NCI-H1930 (cell line): Measurements from ENCODE around the gene DCLK1.
"Not testable (repeated sequence)": the region's sequence is repeated elsewhere in the genome, so short reads cannot be mapped to it uniquely, and the experiment has no call there.

Experiments
- DNase-seq, 2 experiments: peaks; one replicate each; lab custom pipeline; 2025; lab: John Stamatoyannopoulos, UW

DCLK1 gene

GRCh38 chr13:36084131-36084530 is 47.1 kb downstream of the DCLK1 start:
- no peak for DNase-seq

- DNase-seq, result no peak
These were observed 48.4 kb downstream of the DCLK1 start for GRCh38 chr13:36082806-36083205.

GRCh38 chr13:36082396-36082795 is 48.8 kb downstream of the DCLK1 start:
- DNase-seq, result no peak

- no peak for DNase-seq
These were observed 55.0 kb downstream of the DCLK1 start for GRCh38 chr13:36076211-36076610.

- DNase-seq, result no peak
These were observed 56.5 kb downstream of the DCLK1 start for GRCh38 chr13:36074659-36075058.

GRCh38 chr13:36072152-36072935 is 58.8 kb downstream of the DCLK1 start:
- no peak for DNase-seq

- not testable (repeated sequence) for DNase-seq
These were observed 60.5 kb downstream of the DCLK1 start for GRCh38 chr13:36070504-36071192.

- no peak for DNase-seq
These were observed 61.3 kb downstream of the DCLK1 start for GRCh38 chr13:36069881-36070366.

GRCh38 chr13:36068991-36069390 is 62.2 kb downstream of the DCLK1 start:
- DNase-seq, result no peak

- no peak for DNase-seq
These were observed 62.6 kb downstream of the DCLK1 start for GRCh38 chr13:36068566-36068965.

GRCh38 chr13:36067746-36068381 is 63.3 kb downstream of the DCLK1 start:
- no peak for DNase-seq

- DNase-seq, result no peak
These were observed 68.9 kb downstream of the DCLK1 start for GRCh38 chr13:36062249-36062648.

- no peak for DNase-seq
These were observed 69.6 kb downstream of the DCLK1 start for GRCh38 chr13:36061621-36062020.

- DNase-seq, result no peak
These were observed 70.1 kb downstream of the DCLK1 start for GRCh38 chr13:36061054-36061453.

GRCh38 chr13:36059321-36059720 is 71.9 kb downstream of the DCLK1 start:
- no peak for DNase-seq

GRCh38 chr13:36058116-36058515 is 73.1 kb downstream of the DCLK1 start:
- DNase-seq, result no peak

- DNase-seq, result no peak
These were observed 73.6 kb downstream of the DCLK1 start for GRCh38 chr13:36057547-36057946.

GRCh38 chr13:36057041-36057440 is 74.1 kb downstream of the DCLK1 start:
- DNase-seq, result no peak

- no peak for DNase-seq
These were observed 75.8 kb downstream of the DCLK1 start for GRCh38 chr13:36055366-36055765.

- no peak for DNase-seq
These were observed 77.1 kb downstream of the DCLK1 start for GRCh38 chr13:36054041-36054440.

GRCh38 chr13:36051082-36051481 is 80.1 kb downstream of the DCLK1 start:
- DNase-seq, result no peak

GRCh38 chr13:36046672-36047071 is 84.5 kb downstream of the DCLK1 start:
- no peak for DNase-seq
